ENCODE measurements around the gene CHST10. TPM values are rescaled to one million over a fixed set of nuclear protein-coding genes. Genes with fewer than 3 reads are reported as not detected.

CHST10 gene
- total RNA-seq, 1 experiment from 2014 or later = not detected

DNA sequence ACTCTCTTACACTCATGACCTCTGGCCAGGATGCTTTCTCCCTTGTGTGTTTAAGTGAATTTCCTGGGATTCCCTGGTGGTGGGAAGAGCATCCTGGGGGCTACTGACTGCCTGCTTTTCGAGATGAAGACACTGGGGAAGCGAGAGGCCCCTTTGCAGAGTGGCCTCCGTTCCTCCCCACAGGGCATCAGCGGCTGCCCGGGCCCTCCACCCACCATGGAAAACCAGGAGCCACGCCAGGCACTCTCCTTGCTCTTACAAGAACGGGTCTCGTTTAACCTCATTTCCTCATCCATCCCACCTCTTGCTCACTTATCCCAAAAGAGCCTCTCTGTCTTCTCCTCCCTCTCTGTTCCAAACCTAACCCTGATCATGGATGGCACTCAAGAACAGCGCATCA is 17.8 kb downstream of the CHST10 start:
- H2AFZ ChIP-seq = no peak overlapping the region
- POLR2A ChIA-PET (ENCODE audit: unreplicated experiment) = no interaction called here
- BruUV-seq (replicated peaks) = no TSS peak

DNA sequence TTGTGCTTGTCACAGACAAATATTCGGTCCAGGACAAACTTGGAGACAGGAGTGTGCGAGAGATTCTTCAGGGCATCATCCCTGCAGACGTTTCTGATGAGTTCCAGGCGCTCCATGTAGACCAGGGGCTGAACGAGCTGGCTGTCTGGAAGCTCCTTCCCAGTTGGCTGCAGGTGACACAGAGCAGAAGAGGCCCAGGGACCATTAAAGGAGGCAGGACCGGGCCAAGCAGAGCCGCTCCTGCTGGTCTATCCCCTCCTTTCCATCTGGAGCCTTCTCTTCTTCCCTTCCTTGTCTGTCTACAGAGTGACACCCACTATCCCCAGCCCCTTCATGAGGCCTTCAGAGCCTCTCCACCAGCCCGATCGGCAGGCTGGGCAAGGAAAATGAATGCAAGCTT is 19.5 kb downstream of the CHST10 start:
- no peak overlapping the region for H3K4me2 ChIP-seq
- H3K79me2 ChIP-seq (ENCODE audit: low read depth) = no peaks in the 10 kb centered on the region
- H3K9me2 ChIP-seq (ENCODE audit: insufficient read depth) = no peaks in the 10 kb centered on the region
- BruUV-seq (replicated peaks) = no TSS peak
- no peaks in the 10 kb centered on the region for H3K4me1 ChIP-seq (replicated peaks; ENCODE audit: insufficient read depth)
- no peaks in the 10 kb centered on the region for H3F3A ChIP-seq (ENCODE audit: insufficient read depth, low read depth)
- no peak for TF ChIP-seq EZH2 (IDR thresholded peaks at IDR 0.05; ENCODE audit: low read depth)
- TF ChIP-seq, protein P1, sequence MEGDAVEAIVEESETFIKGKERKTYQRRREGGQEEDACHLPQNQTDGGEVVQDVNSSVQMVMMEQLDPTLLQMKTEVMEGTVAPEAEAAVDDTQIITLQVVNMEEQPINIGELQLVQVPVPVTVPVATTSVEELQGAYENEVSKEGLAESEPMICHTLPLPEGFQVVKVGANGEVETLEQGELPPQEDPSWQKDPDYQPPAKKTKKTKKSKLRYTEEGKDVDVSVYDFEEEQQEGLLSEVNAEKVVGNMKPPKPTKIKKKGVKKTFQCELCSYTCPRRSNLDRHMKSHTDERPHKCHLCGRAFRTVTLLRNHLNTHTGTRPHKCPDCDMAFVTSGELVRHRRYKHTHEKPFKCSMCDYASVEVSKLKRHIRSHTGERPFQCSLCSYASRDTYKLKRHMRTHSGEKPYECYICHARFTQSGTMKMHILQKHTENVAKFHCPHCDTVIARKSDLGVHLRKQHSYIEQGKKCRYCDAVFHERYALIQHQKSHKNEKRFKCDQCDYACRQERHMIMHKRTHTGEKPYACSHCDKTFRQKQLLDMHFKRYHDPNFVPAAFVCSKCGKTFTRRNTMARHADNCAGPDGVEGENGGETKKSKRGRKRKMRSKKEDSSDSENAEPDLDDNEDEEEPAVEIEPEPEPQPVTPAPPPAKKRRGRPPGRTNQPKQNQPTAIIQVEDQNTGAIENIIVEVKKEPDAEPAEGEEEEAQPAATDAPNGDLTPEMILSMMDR (conservative IDR thresholded peaks at IDR 0.05) = no peak
- no peak overlapping the region for H3K27ac ChIP-seq
- POLR2A ChIA-PET (ENCODE audit: unreplicated experiment) = no interaction called here
- H3K4me3 ChIP-seq = no peak overlapping the region
- CTCF ChIA-PET = no interaction called here
- DNase-seq = no peak
- H3K9me3 ChIP-seq (ENCODE audit: insufficient read depth, low read depth) = no peaks in the 10 kb centered on the region
- no peaks in the 10 kb centered on the region for H3K36me3 ChIP-seq (ENCODE audit: low read depth)
- intact Hi-C loops (cut with micrococcal nuclease; ENCODE audit: unreplicated experiment) = no loop called here
- no peak overlapping the region for H2AFZ ChIP-seq
- H4K20me1 ChIP-seq (ENCODE audit: insufficient read depth) = no peaks in the 10 kb centered on the region
- peaks cover 100% of the 10 kb centered on the region for H3K27me3 ChIP-seq (ENCODE audit: insufficient read depth, low read depth)

More for the DNA sequence above, 17.8 kb downstream of the CHST10 start:
- H4K20me1 ChIP-seq (ENCODE audit: insufficient read depth) = no peaks in the 10 kb centered on the region
- no peak overlapping the region for H3K4me2 ChIP-seq
- no peak overlapping the region for H3K27ac ChIP-seq
- no peaks in the 10 kb centered on the region for H3K36me3 ChIP-seq (ENCODE audit: low read depth)
- CTCF ChIA-PET = no interaction called here
- TF ChIP-seq, protein P1 (conservative IDR thresholded peaks at IDR 0.05) = no peak
- no peak for TF ChIP-seq EZH2 (IDR thresholded peaks at IDR 0.05; ENCODE audit: low read depth)
- no peak overlapping the region for H3K4me3 ChIP-seq
- H3K27me3 ChIP-seq (ENCODE audit: insufficient read depth, low read depth) = peaks cover 100% of the 10 kb centered on the region
- no peaks in the 10 kb centered on the region for H3K79me2 ChIP-seq (ENCODE audit: low read depth)
- no peaks in the 10 kb centered on the region for H3F3A ChIP-seq (ENCODE audit: insufficient read depth, low read depth)
- H3K9me2 ChIP-seq (ENCODE audit: insufficient read depth) = no peaks in the 10 kb centered on the region
- no peaks in the 10 kb centered on the region for H3K4me1 ChIP-seq (replicated peaks; ENCODE audit: insufficient read depth)
- intact Hi-C loops (cut with micrococcal nuclease; ENCODE audit: unreplicated experiment) = no loop called here
- no peaks in the 10 kb centered on the region for H3K9me3 ChIP-seq (ENCODE audit: insufficient read depth, low read depth)
- DNase-seq = no peak

DNA sequence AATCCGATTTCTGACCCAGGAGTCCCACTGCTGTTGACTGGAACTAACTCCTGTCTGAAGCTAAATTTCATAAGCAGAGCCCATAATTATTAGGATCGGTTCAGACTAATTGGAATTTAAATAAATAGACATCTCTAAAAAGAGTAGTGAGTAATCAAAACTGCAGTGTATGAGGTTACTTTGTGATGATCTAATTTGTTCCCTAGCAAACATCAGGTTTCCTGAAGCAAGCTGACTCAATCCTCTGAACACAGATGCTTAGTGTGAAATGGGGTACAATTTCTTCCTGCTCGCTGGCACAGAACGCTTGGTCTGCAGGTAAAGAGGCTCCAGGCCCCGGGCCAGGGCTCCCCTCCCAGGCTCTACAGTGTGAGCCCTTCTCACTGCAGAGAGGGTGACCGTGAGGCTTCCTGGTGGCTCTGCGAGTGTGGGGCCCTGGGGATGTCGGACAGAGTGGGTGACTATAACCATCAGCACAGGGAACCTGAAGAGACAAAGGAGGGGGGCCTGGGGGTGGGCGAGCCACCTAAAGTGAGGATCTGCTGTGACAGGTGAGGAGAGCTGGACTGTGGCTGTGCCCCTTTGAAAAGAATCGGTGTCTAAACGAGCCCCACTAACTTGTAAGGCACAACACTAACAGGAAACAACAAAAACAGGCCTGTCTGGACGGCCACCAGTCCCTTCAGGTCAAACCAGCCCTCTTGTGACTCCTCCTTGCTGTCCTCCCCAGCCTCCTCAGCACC is 20.2 kb downstream of the CHST10 start:
- BruUV-seq (replicated peaks) = no TSS peak
- ChIA-PET POLR2A (ENCODE audit: unreplicated experiment) (no interaction called here), CTCF (no interaction called here)
- Histone ChIP-seq H3K4me1 (replicated peaks; ENCODE audit: insufficient read depth) (no peaks in the 10 kb centered on the region), H3K9me2 (ENCODE audit: insufficient read depth) (no peaks in the 10 kb centered on the region), H3K79me2 (ENCODE audit: low read depth) (no peaks in the 10 kb centered on the region), H3K27ac (no peak overlapping the region), H3K36me3 (ENCODE audit: low read depth) (no peaks in the 10 kb centered on the region), H3K4me3 (no peak overlapping the region), H3K9me3 (ENCODE audit: insufficient read depth, low read depth) (no peaks in the 10 kb centered on the region), H3F3A (ENCODE audit: insufficient read depth, low read depth) (no peaks in the 10 kb centered on the region), H4K20me1 (ENCODE audit: insufficient read depth) (no peaks in the 10 kb centered on the region), H3K27me3 (ENCODE audit: insufficient read depth, low read depth) (peaks cover 100% of the 10 kb centered on the region), H2AFZ (no peak overlapping the region), H3K4me2 (no peak overlapping the region)
- DNase-seq = no peak
- TF ChIP-seq, protein P1 (conservative IDR thresholded peaks at IDR 0.05) = no peak
- TF ChIP-seq EZH2 (IDR thresholded peaks at IDR 0.05; ENCODE audit: low read depth) = no peak
- intact Hi-C loops (cut with micrococcal nuclease; ENCODE audit: unreplicated experiment) = no loop called here
